Hepatocyte (in vitro differentiated cells): ENCODE results near the gene CIITA. TPM values are rescaled to one million over a fixed set of nuclear protein-coding genes. Genes with fewer than 3 reads are reported as not detected.

Experiments
- DNase-seq: peaks from one replicate; pipeline ENCODE4 v3.0.0-alpha.2; 2016; ENCODE audit warnings: low spot score
- H2AFZ ChIP-seq: fragments of 200-600 bp; sonication (generic); 2 replicates; pipeline ENCODE4 v1.6.0; 2016; ENCODE audit warnings: antibody characterized with exemption, mild to moderate bottlenecking
- H3K27ac ChIP-seq: fragments of 200-600 bp; sonication (generic); 2 replicates; pipeline ENCODE4 v1.5.1; 2016; ENCODE audit warnings: mild to moderate bottlenecking
- H3K27me3 ChIP-seq: fragments of 200-600 bp; sonication (generic); 2 replicates; pipeline ENCODE4 v1.6.1; 2016
- H3K36me3 ChIP-seq: fragments of 200-600 bp; sonication (generic); replicated peaks from 2 replicates; pipeline ENCODE4 v1.5.1; 2016; ENCODE audit warnings: low read depth; ENCODE audit not compliant: insufficient read depth
- H3K4me1 ChIP-seq: fragments of 200-600 bp; sonication (generic); 2 replicates; pipeline ENCODE4 v1.5.1; 2016; ENCODE audit warnings: mild to moderate bottlenecking, moderate library complexity; ENCODE audit not compliant: insufficient read depth
- H3K4me2 ChIP-seq: fragments of 200-600 bp; sonication (generic); 2 replicates; pipeline ENCODE4 v1.6.0; 2016
- H3K4me3 ChIP-seq: fragments of 200-600 bp; sonication (generic); 2 replicates; pipeline ENCODE4 v1.5.1; 2016; ENCODE audit warnings: mild to moderate bottlenecking
- H3K79me2 ChIP-seq: fragments of 200-600 bp; sonication (generic); 2 replicates; pipeline ENCODE4 v1.6.0; 2017; ENCODE audit warnings: mild to moderate bottlenecking
- H3K9me2 ChIP-seq: fragments of 200-600 bp; sonication (generic); replicated peaks from 2 replicates; pipeline ENCODE4 v1.6.0; 2017; ENCODE audit warnings: mild to moderate bottlenecking; ENCODE audit not compliant: insufficient read depth
- H3K9me3 ChIP-seq: fragments of 200-600 bp; sonication (generic); 2 replicates; pipeline ENCODE4 v1.5.1; 2016; ENCODE audit warnings: low read depth, mild to moderate bottlenecking
- H4K20me1 ChIP-seq: fragments of 200-600 bp; sonication (generic); 2 replicates; pipeline ENCODE4 v1.6.0; 2016; ENCODE audit warnings: mild to moderate bottlenecking; ENCODE audit not compliant: insufficient read depth, poor library complexity, severe bottlenecking
- EZH2 ChIP-seq: fragments of 200-600 bp; sonication (generic); IDR thresholded peaks from 2 replicates; pipeline ENCODE4 v1.6.1; 2016; ENCODE audit warnings: antibody characterized with exemption, mild to moderate bottlenecking, borderline replicate concordance
- EZH2phosphoT487 ChIP-seq: fragments of 200-600 bp; sonication (generic); IDR thresholded peaks from one replicate; pipeline ENCODE4 v1.6.1; 2018; ENCODE audit warnings: antibody characterized with exemption, mild to moderate bottlenecking, low read depth, moderate library complexity; ENCODE audit not compliant: unreplicated experiment, severe bottlenecking
- WGBS: methylation state at CpG from one replicate; pipeline ENCODE4 v1.1.6; 2016; ENCODE audit warnings: low lambda C conversion rate; ENCODE audit errors: missing lambda C conversion rate; 5-methylcytosine and 5-hydroxymethylcytosine counted together
- polyA plus RNA-seq: library from polyadenylated mRNA; unstranded; fragments of >200 nt; fragmentation: Nextera tagmentation; extraction: Ambion mirVana; gene quantifications from 2 replicates; pipeline ENCODE4 v1.2.1, GENCODE V29; 2016
- total RNA-seq: library from RNA; depleted of rRNA; stranded (reverse); fragments of >200 nt; gene quantifications from 2 replicates; pipeline ENCODE4 v1.2.3, GENCODE V29; 2014
- TF ChIP-seq, protein P1 (sequence below): fragments of 200-600 bp; sonication (generic); IDR thresholded peaks from 2 replicates; pipeline ENCODE4 v1.5.1; 2016; ENCODE audit warnings: antibody characterized with exemption, mild to moderate bottlenecking; ENCODE audit not compliant: poor library complexity

The CIITA gene
- total and polyA plus RNA-seq, 2 experiments from 2014 or later: 1.1 TPM; not detected in 1

DNA sequence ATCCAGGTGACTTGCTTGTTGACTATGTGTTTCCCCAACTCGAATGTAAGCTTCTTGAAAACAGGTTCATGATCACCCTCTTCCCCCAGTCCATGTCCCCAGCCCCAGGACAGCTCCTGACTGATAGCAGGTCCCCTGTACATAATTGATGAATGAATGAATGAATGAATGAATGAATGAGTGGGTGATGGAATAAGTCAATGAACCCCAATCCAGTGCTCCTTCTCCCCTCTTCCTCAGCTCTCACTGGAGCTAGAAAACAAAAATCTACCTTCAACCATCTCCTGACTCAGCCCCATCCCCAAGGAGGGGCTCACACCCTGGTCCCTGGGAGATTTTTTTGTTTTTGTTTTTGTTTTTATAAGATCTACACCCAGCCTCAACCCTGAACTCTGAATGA lies 42.2 kb upstream of the CIITA start:
- Histone ChIP-seq H3K9me2 (no peaks in the 10 kb centered on the region), H3K36me3 (no peaks in the 10 kb centered on the region), H2AFZ (no peak overlapping the region), H3K27me3 (peaks cover 2% of the 10 kb centered on the region), H3K4me3 (no peak overlapping the region), H3K27ac (no peak overlapping the region), H3K4me2 (no peak overlapping the region), H3K9me3 (no peaks in the 10 kb centered on the region), H3K4me1 (no peaks in the 10 kb centered on the region), H4K20me1 (no peaks in the 10 kb centered on the region), H3K79me2 (no peaks in the 10 kb centered on the region)
- DNase-seq: no peak
- TF ChIP-seq EZH2phosphoT487 (no peak), EZH2 (no peak)
- TF ChIP-seq, protein P1, sequence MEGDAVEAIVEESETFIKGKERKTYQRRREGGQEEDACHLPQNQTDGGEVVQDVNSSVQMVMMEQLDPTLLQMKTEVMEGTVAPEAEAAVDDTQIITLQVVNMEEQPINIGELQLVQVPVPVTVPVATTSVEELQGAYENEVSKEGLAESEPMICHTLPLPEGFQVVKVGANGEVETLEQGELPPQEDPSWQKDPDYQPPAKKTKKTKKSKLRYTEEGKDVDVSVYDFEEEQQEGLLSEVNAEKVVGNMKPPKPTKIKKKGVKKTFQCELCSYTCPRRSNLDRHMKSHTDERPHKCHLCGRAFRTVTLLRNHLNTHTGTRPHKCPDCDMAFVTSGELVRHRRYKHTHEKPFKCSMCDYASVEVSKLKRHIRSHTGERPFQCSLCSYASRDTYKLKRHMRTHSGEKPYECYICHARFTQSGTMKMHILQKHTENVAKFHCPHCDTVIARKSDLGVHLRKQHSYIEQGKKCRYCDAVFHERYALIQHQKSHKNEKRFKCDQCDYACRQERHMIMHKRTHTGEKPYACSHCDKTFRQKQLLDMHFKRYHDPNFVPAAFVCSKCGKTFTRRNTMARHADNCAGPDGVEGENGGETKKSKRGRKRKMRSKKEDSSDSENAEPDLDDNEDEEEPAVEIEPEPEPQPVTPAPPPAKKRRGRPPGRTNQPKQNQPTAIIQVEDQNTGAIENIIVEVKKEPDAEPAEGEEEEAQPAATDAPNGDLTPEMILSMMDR: no peak
- WGBS: 69% methylated on average over 1 of the region's 1 CpG

- no peaks in the 10 kb centered on the region for H3K9me2 ChIP-seq
- H3K4me1 ChIP-seq: no peaks in the 10 kb centered on the region
- WGBS: 92% methylated on average over 7 of the region's 7 CpGs
- H3K79me2 ChIP-seq: no peaks in the 10 kb centered on the region
- DNase-seq: no peak
- TF ChIP-seq EZH2: no peak
- TF ChIP-seq, protein P1: no peak
- no peak for TF ChIP-seq EZH2phosphoT487
- no peak overlapping the region for H3K4me2 ChIP-seq
- H3K27me3 ChIP-seq: peaks cover 2% of the 10 kb centered on the region
- H4K20me1 ChIP-seq: no peaks in the 10 kb centered on the region
- H3K4me3 ChIP-seq: no peak overlapping the region
- no peaks in the 10 kb centered on the region for H3K36me3 ChIP-seq
- no peak overlapping the region for H3K27ac ChIP-seq
- no peak overlapping the region for H2AFZ ChIP-seq
- no peaks in the 10 kb centered on the region for H3K9me3 ChIP-seq
Observed at GRCh38 chr16:10835281-10835931, 41.6 kb upstream of the CIITA start.

DNA sequence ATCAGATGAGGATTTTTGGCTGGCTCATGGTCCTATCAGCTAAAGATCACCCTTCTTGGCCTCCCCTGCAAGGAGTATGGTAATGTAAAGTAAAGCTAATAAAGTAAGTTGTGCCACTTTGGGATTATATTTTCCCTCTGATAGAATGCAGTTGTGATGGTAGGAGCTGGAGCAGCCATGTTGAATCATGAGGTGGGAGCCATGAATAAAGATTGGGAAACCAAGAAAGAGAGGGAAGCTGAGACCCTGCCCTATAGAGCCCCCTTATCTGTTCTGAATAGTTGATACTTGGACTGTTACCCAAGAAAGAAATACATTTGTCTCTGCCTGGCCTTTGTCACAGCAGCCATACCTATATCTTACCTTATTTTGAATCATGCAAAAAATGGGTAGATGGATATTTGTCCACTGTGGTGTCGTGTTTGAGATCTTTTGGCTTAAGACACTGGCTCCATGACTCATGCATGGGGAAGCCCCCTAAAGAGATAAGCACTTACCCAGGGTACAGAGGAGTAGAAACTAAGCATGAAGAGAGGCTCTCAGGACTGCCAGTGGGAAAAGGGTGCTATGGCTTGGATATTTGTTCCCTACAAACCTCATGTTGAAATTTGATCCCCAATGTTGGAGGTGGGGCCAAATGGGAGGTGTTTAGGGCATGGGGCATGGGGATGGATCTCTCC lies 40.7 kb upstream of the CIITA start:
- DNase-seq: no peak
- WGBS: 79% methylated on average over 1 of the region's 1 CpG

More for the DNA sequence above, 40.7 kb upstream of the CIITA start:
- TF ChIP-seq, protein P1: no peak
- no peak for TF ChIP-seq EZH2
- Histone ChIP-seq H3K27ac (no peak overlapping the region), H3K4me2 (no peak overlapping the region), H3K27me3 (peaks cover 5% of the 10 kb centered on the region), H3K9me2 (no peaks in the 10 kb centered on the region), H2AFZ (no peak overlapping the region), H3K79me2 (no peaks in the 10 kb centered on the region), H3K9me3 (no peaks in the 10 kb centered on the region), H3K4me1 (no peaks in the 10 kb centered on the region), H3K36me3 (no peaks in the 10 kb centered on the region), H4K20me1 (no peaks in the 10 kb centered on the region), H3K4me3 (no peak overlapping the region)
